Panc1 (cell line): ENCODE measurements around the gene CASTOR1. TPM values are rescaled to one million over a fixed set of nuclear protein-coding genes. Genes with fewer than 3 reads are reported as not detected.

Experiments
- ATAC-seq: fragments of 200-7000 bp; cut with Tn5 transposase; 2 replicates; pipeline ENCODE4 v1.9.1; 2020; ENCODE audit warnings: mild to moderate bottlenecking, moderate library complexity
- BruUV-seq: library from RNA; stranded (reverse); fragments of 400-500 nt; replicated peaks from 2 replicates; lab custom pipeline; 2021; lab: Mats Ljungman, UMichigan
- CTCF ChIA-PET: fragments of 300-600 bp; sonication (Branson Sonifier 250); formaldehyde crosslinking; loops from one replicate; lab custom pipeline; 2022; ENCODE audit warnings: antibody characterized with exemption; lab: Charles Lee
- POLR2A ChIA-PET: fragments of 300-600 bp; sonication (Branson Sonifier 250); formaldehyde crosslinking; loops from one replicate; lab custom pipeline; 2022; ENCODE audit warnings: antibody characterized with exemption; lab: Charles Lee
- DNase-seq: peaks from one replicate; pipeline ENCODE4 v3.0.0-alpha.2; 2010; ENCODE audit warnings: low read depth, low spot score
- H3K27ac ChIP-seq: 2 replicates; pipeline ENCODE4 v1.5.1; 2011; ENCODE audit warnings: mild to moderate bottlenecking, low read length, inconsistent platforms
- H3K27me3 ChIP-seq: fragments of 200-500 bp; sonication (Bioruptor generic); 2 replicates; pipeline ENCODE4 v1.6.0; 2014; ENCODE audit warnings: low read length, inconsistent platforms; ENCODE audit not compliant: control insufficient read depth, insufficient read depth
- H3K36me3 ChIP-seq: fragments of 200-500 bp; sonication (Bioruptor generic); 2 replicates; pipeline ENCODE4 v1.5.1; 2014; ENCODE audit warnings: inconsistent platforms, mild to moderate bottlenecking, low read length, moderate library complexity; ENCODE audit not compliant: control insufficient read depth, insufficient read depth
- H3K4me1 ChIP-seq: 2 replicates; pipeline ENCODE4 v1.5.1; 2011; ENCODE audit warnings: inconsistent platforms, mild to moderate bottlenecking, low read length, moderate library complexity; ENCODE audit not compliant: control insufficient read depth, insufficient read depth
- H3K4me3 ChIP-seq, 2 experiments: 2 replicates each; pipeline ENCODE4 v1.5.1; 2011 to 2012; ENCODE audit warnings: low read depth in 2 of 2, low read length in 2 of 2, mild to moderate bottlenecking in 2 of 2, inconsistent platforms in 1 of 2, moderate library complexity in 1 of 2
- H3K9me3 ChIP-seq: fragments of 200-500 bp; sonication (Bioruptor generic); 2 replicates; pipeline ENCODE4 v1.5.1; 2014; ENCODE audit warnings: low read depth, mild to moderate bottlenecking, inconsistent platforms, low read length, moderate library complexity; ENCODE audit not compliant: control insufficient read depth, insufficient read depth
- POLR2AphosphoS5 ChIP-seq: IDR thresholded peaks from 2 replicates; pipeline ENCODE4 v1.6.1; 2012; ENCODE audit warnings: mild to moderate bottlenecking, low read depth, low read length, moderate library complexity
- SIN3A ChIP-seq: IDR thresholded peaks from 2 replicates; pipeline ENCODE4 v1.6.1; 2012; ENCODE audit warnings: low read depth, mild to moderate bottlenecking, low read length, moderate library complexity, borderline replicate concordance; ENCODE audit not compliant: insufficient read depth
- TCF7L2 ChIP-seq: IDR thresholded peaks from 2 replicates; pipeline ENCODE4 v1.6.1; 2011; ENCODE audit warnings: mild to moderate bottlenecking, low read depth, low read length, inconsistent platforms
- in situ Hi-C: cut with HindIII; loops from 2 replicates; pipeline ENCODE4 v1.10.0; 2016; ENCODE audit warnings: low sequenced_read_pairs, low pct_unique_long_range_greater_than_20kb
- intact Hi-C: fragments of 100-400 bp; cut with micrococcal nuclease; formaldehyde crosslinking; loops from one replicate; pipeline ENCODE4 v1.10.0; 2022; ENCODE audit not compliant: unreplicated experiment
- total RNA-seq: library from RNA; stranded (reverse); gene quantifications from one replicate; pipeline ENCODE4 v1.2.1, GENCODE V29; 2021; ENCODE audit not compliant: unreplicated experiment
- TF ChIP-seq, protein P1 (sequence below), 2 experiments: IDR thresholded peaks; 2 replicates each; pipeline ENCODE4 v1.6.1; 2011 to 2012; ENCODE audit warnings: low read depth in 2 of 2, control low read depth in 1 of 2, low read length in 1 of 2, mild to moderate bottlenecking in 1 of 2, moderate library complexity in 1 of 2; ENCODE audit not compliant: insufficient read depth in 1 of 2
- TF ChIP-seq, protein P2 (sequence below): fragments of 450-650 bp; IDR thresholded peaks from 2 replicates; pipeline ENCODE4 v1.5.1; 2017; ENCODE audit warnings: mild to moderate bottlenecking

CASTOR1 gene
- total RNA-seq, 1 experiment from 2014 or later: 6.7 TPM

- in situ Hi-C loops: no loop called here
These were observed 35.9 kb upstream of the CASTOR1 start for GRCh38 chr22:30325065-30325720.

DNA sequence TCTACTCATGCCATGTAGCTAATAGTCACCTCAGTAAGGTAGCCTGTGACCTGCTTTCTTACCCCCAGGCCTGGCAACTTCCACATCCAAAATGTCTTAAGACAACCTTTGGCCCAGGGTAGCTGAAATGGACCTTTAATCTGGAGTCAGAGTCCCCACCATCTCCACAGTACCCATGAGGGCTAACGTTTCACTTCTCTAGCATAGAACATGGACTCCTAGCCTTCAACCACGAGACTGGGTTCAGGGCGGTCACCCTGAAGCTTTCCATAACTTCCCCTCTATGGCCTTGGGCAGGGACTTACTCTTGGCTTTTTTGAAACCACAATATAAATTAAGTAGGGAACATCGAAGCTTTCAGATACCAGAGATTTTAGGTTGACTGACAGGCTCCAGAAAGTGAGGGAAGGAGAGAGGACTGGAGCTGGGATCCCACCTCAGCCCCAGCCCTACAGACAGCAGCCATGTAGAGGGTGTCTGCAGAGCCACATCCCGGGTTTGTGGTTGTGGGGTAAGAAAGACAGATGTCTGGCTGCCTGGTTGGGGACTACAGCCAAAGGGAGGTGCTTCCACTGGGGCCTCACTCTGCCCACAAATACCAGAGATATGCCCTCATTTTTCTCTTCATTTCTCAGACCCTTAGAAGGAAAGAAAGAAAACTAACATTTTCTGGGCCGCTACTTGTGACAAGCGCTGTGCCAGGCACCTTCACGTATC is 34.9 kb upstream of the CASTOR1 start:
- Histone ChIP-seq H3K9me3 (no peaks in the 10 kb centered on the region), H3K27me3 (no peaks in the 10 kb centered on the region), H3K4me3 (no peak overlapping the region; a peak in 1 of 4 replicates), H3K36me3 (no peaks in the 10 kb centered on the region; the same call in 1 of the 2 replicates), H3K4me1 (peaks cover 16% of the 10 kb centered on the region), H3K27ac (no peak overlapping the region)
- ChIA-PET CTCF (interaction anchor here (1.4 kb wide), 1 partner anchor 36 kb away, joined by 5 read pairs; no protein-coding TSS in a partner anchor), POLR2A (no interaction called here)
- DNase-seq: no peak
- in situ Hi-C loops: no loop called here
- ATAC-seq: no peak
- intact Hi-C loops: no loop called here
- TF ChIP-seq POLR2AphosphoS5 (no peak), SIN3A (no peak), TCF7L2 (no peak)
- TF ChIP-seq, protein P1, sequence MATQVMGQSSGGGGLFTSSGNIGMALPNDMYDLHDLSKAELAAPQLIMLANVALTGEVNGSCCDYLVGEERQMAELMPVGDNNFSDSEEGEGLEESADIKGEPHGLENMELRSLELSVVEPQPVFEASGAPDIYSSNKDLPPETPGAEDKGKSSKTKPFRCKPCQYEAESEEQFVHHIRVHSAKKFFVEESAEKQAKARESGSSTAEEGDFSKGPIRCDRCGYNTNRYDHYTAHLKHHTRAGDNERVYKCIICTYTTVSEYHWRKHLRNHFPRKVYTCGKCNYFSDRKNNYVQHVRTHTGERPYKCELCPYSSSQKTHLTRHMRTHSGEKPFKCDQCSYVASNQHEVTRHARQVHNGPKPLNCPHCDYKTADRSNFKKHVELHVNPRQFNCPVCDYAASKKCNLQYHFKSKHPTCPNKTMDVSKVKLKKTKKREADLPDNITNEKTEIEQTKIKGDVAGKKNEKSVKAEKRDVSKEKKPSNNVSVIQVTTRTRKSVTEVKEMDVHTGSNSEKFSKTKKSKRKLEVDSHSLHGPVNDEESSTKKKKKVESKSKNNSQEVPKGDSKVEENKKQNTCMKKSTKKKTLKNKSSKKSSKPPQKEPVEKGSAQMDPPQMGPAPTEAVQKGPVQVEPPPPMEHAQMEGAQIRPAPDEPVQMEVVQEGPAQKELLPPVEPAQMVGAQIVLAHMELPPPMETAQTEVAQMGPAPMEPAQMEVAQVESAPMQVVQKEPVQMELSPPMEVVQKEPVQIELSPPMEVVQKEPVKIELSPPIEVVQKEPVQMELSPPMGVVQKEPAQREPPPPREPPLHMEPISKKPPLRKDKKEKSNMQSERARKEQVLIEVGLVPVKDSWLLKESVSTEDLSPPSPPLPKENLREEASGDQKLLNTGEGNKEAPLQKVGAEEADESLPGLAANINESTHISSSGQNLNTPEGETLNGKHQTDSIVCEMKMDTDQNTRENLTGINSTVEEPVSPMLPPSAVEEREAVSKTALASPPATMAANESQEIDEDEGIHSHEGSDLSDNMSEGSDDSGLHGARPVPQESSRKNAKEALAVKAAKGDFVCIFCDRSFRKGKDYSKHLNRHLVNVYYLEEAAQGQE (IDR thresholded peaks at IDR 0.05; ENCODE audit: insufficient read depth in 1 of 2, low read depth in 2 of 2, low read length in 1 of 2): no peak
- TF ChIP-seq, protein P2, sequence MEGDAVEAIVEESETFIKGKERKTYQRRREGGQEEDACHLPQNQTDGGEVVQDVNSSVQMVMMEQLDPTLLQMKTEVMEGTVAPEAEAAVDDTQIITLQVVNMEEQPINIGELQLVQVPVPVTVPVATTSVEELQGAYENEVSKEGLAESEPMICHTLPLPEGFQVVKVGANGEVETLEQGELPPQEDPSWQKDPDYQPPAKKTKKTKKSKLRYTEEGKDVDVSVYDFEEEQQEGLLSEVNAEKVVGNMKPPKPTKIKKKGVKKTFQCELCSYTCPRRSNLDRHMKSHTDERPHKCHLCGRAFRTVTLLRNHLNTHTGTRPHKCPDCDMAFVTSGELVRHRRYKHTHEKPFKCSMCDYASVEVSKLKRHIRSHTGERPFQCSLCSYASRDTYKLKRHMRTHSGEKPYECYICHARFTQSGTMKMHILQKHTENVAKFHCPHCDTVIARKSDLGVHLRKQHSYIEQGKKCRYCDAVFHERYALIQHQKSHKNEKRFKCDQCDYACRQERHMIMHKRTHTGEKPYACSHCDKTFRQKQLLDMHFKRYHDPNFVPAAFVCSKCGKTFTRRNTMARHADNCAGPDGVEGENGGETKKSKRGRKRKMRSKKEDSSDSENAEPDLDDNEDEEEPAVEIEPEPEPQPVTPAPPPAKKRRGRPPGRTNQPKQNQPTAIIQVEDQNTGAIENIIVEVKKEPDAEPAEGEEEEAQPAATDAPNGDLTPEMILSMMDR: no peak
- TSS peak; percentile 66 for BruUV-seq

More at GRCh38 chr22:30325065-30325720, 35.9 kb upstream of the CASTOR1 start:
- no peaks in the 10 kb centered on the region for H3K27me3 ChIP-seq
- DNase-seq: no peak
- TF ChIP-seq SIN3A (no peak), TCF7L2 (no peak), POLR2AphosphoS5 (no peak)
- TF ChIP-seq, protein P1 (IDR thresholded peaks at IDR 0.05; ENCODE audit: insufficient read depth in 1 of 2, low read depth in 2 of 2, low read length in 1 of 2): no peak
- TF ChIP-seq, protein P2: no peak
- peak overlapping the region; percentile 61; the same call in 1 of the 2 replicates for H3K27ac ChIP-seq
- intact Hi-C loops: no loop called here
- CTCF ChIA-PET: interaction anchor here (1.4 kb wide), 1 partner anchor 37 kb away, joined by 5 read pairs; no protein-coding TSS in a partner anchor
- no peaks in the 10 kb centered on the region; the same call in 1 of the 2 replicates for H3K36me3 ChIP-seq
- peaks cover 16% of the 10 kb centered on the region for H3K4me1 ChIP-seq
- BruUV-seq: no TSS peak
- peak overlapping the region; percentile 60 to 61 for H3K4me3 ChIP-seq
- POLR2A ChIA-PET: interaction anchor here (0.6 kb wide), 1 partner anchor 408 kb away, joined by 3 read pairs; no protein-coding TSS in a partner anchor
- H3K9me3 ChIP-seq: no peaks in the 10 kb centered on the region
- ATAC-seq: 0 out of 2 replicates have a peak, but pooled peaks have one; percentile 27
